HL-60 (cell line): ENCODE measurements around the gene VPS35L.

Experiments
- DNase-seq, 2 experiments: peaks; one replicate each; pipeline ENCODE4 v3.0.0-alpha.2; 2010 to 2020; ENCODE audit warnings: low read depth in 1 of 2, low spot score in 1 of 2
- H3K27ac ChIP-seq: fragments of 250-450 bp; sonication (Bioruptor Pico); replicated peaks from 2 replicates; pipeline ENCODE4 v1.5.1; 2020; ENCODE audit warnings: mild to moderate bottlenecking, moderate library complexity
- H3K27me3 ChIP-seq: fragments of 250-450 bp; sonication (Bioruptor Pico); 2 replicates; pipeline ENCODE4 v1.5.1; 2021; ENCODE audit warnings: mild to moderate bottlenecking, moderate library complexity; ENCODE audit not compliant: insufficient read depth, poor library complexity, severe bottlenecking
- H3K4me3 ChIP-seq: replicated peaks from 2 replicates; pipeline ENCODE4 v1.5.1; 2011; ENCODE audit warnings: mild to moderate bottlenecking, control low read depth, low read length; ENCODE audit not compliant: insufficient read depth
- CTCF ChIP-seq: IDR thresholded peaks from one replicate; pipeline ENCODE4 v1.5.1; 2011; ENCODE audit warnings: low read length, control low read depth, inconsistent platforms; ENCODE audit not compliant: insufficient read depth
- GABPA ChIP-seq: IDR thresholded peaks from 2 replicates; pipeline ENCODE4 v1.6.1; 2012; ENCODE audit warnings: low read depth
- POLR2AphosphoS5 ChIP-seq: IDR thresholded peaks from 2 replicates; pipeline ENCODE4 v1.6.1; 2012; ENCODE audit warnings: low read depth
- SPI1 ChIP-seq: IDR thresholded peaks from 2 replicates; pipeline ENCODE4 v1.6.1; 2012; ENCODE audit warnings: low read depth, mild to moderate bottlenecking, borderline replicate concordance
- TF ChIP-seq, protein P1 (sequence below): IDR thresholded peaks from 2 replicates; pipeline ENCODE4 v1.6.1; 2012; ENCODE audit warnings: low read depth; ENCODE audit not compliant: insufficient replicate concordance

The VPS35L gene

GRCh38 chr16:19527161-19527560, 28.3 kb upstream of the VPS35L start:
- no peak for DNase-seq
- no peaks in the 10 kb centered on the region for H3K27me3 ChIP-seq
- H3K27ac ChIP-seq = no peak overlapping the region
- no peak for TF ChIP-seq GABPA
- TF ChIP-seq SPI1 = no peak
- no peak for TF ChIP-seq POLR2AphosphoS5
- TF ChIP-seq CTCF = no peak
- TF ChIP-seq, protein P1, sequence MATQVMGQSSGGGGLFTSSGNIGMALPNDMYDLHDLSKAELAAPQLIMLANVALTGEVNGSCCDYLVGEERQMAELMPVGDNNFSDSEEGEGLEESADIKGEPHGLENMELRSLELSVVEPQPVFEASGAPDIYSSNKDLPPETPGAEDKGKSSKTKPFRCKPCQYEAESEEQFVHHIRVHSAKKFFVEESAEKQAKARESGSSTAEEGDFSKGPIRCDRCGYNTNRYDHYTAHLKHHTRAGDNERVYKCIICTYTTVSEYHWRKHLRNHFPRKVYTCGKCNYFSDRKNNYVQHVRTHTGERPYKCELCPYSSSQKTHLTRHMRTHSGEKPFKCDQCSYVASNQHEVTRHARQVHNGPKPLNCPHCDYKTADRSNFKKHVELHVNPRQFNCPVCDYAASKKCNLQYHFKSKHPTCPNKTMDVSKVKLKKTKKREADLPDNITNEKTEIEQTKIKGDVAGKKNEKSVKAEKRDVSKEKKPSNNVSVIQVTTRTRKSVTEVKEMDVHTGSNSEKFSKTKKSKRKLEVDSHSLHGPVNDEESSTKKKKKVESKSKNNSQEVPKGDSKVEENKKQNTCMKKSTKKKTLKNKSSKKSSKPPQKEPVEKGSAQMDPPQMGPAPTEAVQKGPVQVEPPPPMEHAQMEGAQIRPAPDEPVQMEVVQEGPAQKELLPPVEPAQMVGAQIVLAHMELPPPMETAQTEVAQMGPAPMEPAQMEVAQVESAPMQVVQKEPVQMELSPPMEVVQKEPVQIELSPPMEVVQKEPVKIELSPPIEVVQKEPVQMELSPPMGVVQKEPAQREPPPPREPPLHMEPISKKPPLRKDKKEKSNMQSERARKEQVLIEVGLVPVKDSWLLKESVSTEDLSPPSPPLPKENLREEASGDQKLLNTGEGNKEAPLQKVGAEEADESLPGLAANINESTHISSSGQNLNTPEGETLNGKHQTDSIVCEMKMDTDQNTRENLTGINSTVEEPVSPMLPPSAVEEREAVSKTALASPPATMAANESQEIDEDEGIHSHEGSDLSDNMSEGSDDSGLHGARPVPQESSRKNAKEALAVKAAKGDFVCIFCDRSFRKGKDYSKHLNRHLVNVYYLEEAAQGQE = no peak
- no peak overlapping the region for H3K4me3 ChIP-seq

DNA sequence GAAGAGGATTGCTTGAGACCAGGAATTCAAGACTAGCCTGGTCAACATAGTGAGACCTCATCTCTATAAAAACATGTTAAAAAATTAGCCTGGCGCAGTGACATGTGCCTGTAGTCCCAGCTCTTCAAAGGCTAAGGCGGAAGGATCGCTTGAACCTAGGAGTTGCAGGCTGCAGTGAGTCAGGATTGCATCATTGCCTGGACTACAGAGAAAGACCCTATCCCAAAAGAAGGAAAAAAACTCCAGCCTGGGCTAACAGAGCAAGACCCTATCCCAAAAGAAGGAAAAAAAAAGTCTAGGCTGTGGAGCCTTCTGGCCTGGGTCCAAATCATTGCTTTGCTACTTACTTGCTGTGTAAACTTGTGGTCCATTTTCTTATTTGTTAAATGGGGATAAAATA, 26.8 kb upstream of the VPS35L start:
- Histone ChIP-seq H3K27me3 (no peaks in the 10 kb centered on the region), H3K4me3 (no peak overlapping the region), H3K27ac (no peak overlapping the region)
- no peak for DNase-seq
- TF ChIP-seq POLR2AphosphoS5 = no peak
- TF ChIP-seq GABPA = no peak
- TF ChIP-seq CTCF = no peak
- no peak for TF ChIP-seq SPI1
- TF ChIP-seq, protein P1 = no peak

DNA sequence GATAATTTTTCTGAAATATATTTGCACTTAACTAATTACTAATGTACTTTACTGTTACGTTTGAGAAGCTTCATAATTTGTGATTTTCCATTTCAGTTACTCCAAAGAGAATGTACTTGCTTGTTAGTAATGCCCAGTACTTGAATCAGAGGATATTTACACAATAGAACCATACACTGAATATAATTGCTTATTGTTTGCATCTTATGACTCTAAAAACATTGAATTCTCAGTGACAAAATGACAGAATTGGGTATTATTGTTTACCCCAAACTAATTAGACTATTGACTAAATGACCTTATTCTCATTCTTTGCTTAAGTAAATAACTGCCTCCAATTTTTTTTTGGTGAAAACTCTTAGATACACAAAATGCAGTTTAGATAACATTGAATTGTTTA, 22.9 kb upstream of the VPS35L start:
- no peak for TF ChIP-seq CTCF
- no peak for TF ChIP-seq POLR2AphosphoS5
- TF ChIP-seq, protein P1 = no peak
- no peak for TF ChIP-seq SPI1
- TF ChIP-seq GABPA = no peak
- DNase-seq = no peak
- Histone ChIP-seq H3K27ac (no peak overlapping the region), H3K27me3 (no peaks in the 10 kb centered on the region), H3K4me3 (no peak overlapping the region)
